Measurements from ENCODE around the gene FARS2.
"Not testable (repeated sequence)": the region's sequence is repeated elsewhere in the genome, so short reads cannot be mapped to it uniquely, and the experiment has no call there.

GRCh38 chr6:5564746-5565145 is 303.4 kb downstream of the FARS2 start:
- TF ChIP-seq EZH2phosphoT487 (IDR thresholded peaks at IDR 0.05; ENCODE audit: borderline replicate concordance, low read depth, low read length); CTCF (conservative IDR thresholded peaks at IDR 0.05; ENCODE audit: low read length): not testable (repeated sequence)
